ENCODE data around the gene MYO1D.

DNA sequence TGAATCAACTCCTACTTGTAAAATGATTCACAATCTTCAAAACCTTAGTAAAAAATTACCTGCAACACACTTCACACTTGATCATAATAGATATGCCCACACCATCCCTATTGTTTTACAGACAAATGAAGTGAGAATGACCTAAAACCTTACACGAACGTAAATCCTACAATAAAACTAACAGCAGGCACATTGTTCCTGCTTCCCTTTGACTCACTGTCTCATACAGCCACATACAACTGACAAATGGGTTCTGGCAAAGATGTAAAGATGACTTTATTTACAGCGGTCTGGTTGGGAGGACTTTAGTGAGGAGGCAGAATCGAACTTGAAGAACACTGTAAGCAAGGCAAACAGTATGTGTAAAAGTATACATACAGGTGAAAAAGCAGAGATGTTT, 188.7 kb downstream of the MYO1D start:
- TF ChIP-seq EP300 (IDR thresholded peaks at IDR 0.05; ENCODE audit: low read depth), result no peak
- TF ChIP-seq POLR2A (IDR thresholded peaks at IDR 0.05), result no peak
- TF ChIP-seq, protein P1, sequence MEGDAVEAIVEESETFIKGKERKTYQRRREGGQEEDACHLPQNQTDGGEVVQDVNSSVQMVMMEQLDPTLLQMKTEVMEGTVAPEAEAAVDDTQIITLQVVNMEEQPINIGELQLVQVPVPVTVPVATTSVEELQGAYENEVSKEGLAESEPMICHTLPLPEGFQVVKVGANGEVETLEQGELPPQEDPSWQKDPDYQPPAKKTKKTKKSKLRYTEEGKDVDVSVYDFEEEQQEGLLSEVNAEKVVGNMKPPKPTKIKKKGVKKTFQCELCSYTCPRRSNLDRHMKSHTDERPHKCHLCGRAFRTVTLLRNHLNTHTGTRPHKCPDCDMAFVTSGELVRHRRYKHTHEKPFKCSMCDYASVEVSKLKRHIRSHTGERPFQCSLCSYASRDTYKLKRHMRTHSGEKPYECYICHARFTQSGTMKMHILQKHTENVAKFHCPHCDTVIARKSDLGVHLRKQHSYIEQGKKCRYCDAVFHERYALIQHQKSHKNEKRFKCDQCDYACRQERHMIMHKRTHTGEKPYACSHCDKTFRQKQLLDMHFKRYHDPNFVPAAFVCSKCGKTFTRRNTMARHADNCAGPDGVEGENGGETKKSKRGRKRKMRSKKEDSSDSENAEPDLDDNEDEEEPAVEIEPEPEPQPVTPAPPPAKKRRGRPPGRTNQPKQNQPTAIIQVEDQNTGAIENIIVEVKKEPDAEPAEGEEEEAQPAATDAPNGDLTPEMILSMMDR (IDR thresholded peaks at IDR 0.05), result no peak
